Fibroblast of lung (primary cell): Measurements from ENCODE around the gene RGS3.

Experiments
- CTCF ChIP-seq, 2 donors: IDR thresholded peaks in 1 of 2; conservative IDR thresholded peaks in 1 of 2; 1 replicate in 1 of 2; 2 replicates in 1 of 2; pipeline ENCODE4 v1.5.1; 2011 to 2012; ENCODE audit warnings: low read length in 2 of 2, control low read depth in 1 of 2, inconsistent platforms in 1 of 2, low read depth in 1 of 2, mild to moderate bottlenecking in 1 of 2
- EZH2 ChIP-seq: IDR thresholded peaks from 2 replicates; pipeline ENCODE4 v1.5.1; 2012; ENCODE audit warnings: low read length, control low read depth, mild to moderate bottlenecking; ENCODE audit errors: missing control alignments

- no peak for TF ChIP-seq CTCF (conservative IDR thresholded peaks at IDR 0.05 in 1 of 2, IDR thresholded peaks at IDR 0.05 in 1 of 2; ENCODE audit: low read depth in 1 of 2, low read length in 2 of 2)
- TF ChIP-seq EZH2 = no peak
These were observed 70.1 kb downstream of the RGS3 start for GRCh38 chr9:113533335-113534225.
